NCI-H1048 (cell line): ENCODE results near the gene RNF20.
"Not testable (repeated sequence)": the region's sequence is repeated elsewhere in the genome, so short reads cannot be mapped to it uniquely, and the experiment has no call there.

Source experiments
- DNase-seq: peaks from one replicate; lab custom pipeline; 2025; lab: John Stamatoyannopoulos, UW

RNF20 gene

GRCh38 chr9:101536938-101537337 is 3.3 kb downstream of the RNF20 start:
- DNase-seq: no peak

GRCh38 chr9:101540069-101540468 is 6.4 kb downstream of the RNF20 start:
- DNase-seq: no peak

- no peak for DNase-seq
Measured at GRCh38 chr9:101543098-101543735, 9.6 kb downstream of the RNF20 start.

- not testable (repeated sequence) for DNase-seq
Measured at GRCh38 chr9:101549472-101550098, 15.9 kb downstream of the RNF20 start.

- no peak for DNase-seq
Measured at GRCh38 chr9:101561740-101562139, 28.1 kb downstream of the RNF20 start.

GRCh38 chr9:101562966-101563365 is 29.3 kb downstream of the RNF20 start:
- no peak for DNase-seq

GRCh38 chr9:101564252-101564651 is 30.6 kb downstream of the RNF20 start:
- DNase-seq: no peak

GRCh38 chr9:101566904-101567724 is 33.5 kb downstream of the RNF20 start:
- no peak for DNase-seq

GRCh38 chr9:101567725-101568350 is 34.2 kb downstream of the RNF20 start:
- no peak for DNase-seq

- no peak for DNase-seq
Measured at GRCh38 chr9:101569741-101570501, 36.3 kb downstream of the RNF20 start.

GRCh38 chr9:101571114-101571513 is 37.5 kb downstream of the RNF20 start:
- DNase-seq: no peak

GRCh38 chr9:101572316-101572715 is 38.7 kb downstream of the RNF20 start:
- no peak for DNase-seq

- DNase-seq: no peak
Measured at GRCh38 chr9:101574731-101575333, 41.2 kb downstream of the RNF20 start.

GRCh38 chr9:101578378-101578777 is 44.7 kb downstream of the RNF20 start:
- DNase-seq: no peak

- DNase-seq: no peak
Measured at GRCh38 chr9:101579711-101580545, 46.3 kb downstream of the RNF20 start.

GRCh38 chr9:101582553-101582952 is 48.9 kb downstream of the RNF20 start:
- DNase-seq: no peak

- DNase-seq: no peak
Measured at GRCh38 chr9:101585740-101586139, 52.1 kb downstream of the RNF20 start.

GRCh38 chr9:101586651-101587050 is 53.0 kb downstream of the RNF20 start:
- no peak for DNase-seq

GRCh38 chr9:101587332-101588043 is 53.8 kb downstream of the RNF20 start:
- DNase-seq: no peak

- DNase-seq: not testable (repeated sequence)
Measured at GRCh38 chr9:101590074-101590473, 56.4 kb downstream of the RNF20 start.
